Mesenchymal stem cell (in vitro differentiated cells and primary cell): Measurements from ENCODE around the gene UBE2E2.
A peak's percentile ranks its signal among the peaks of the same experiment; 100 is the strongest.

ENCODE experiments used
- DNase-seq: peaks from one replicate; pipeline ENCODE4 v3.0.0-alpha.2; 2013
- H2AFZ ChIP-seq: one replicate; pipeline ENCODE4 v1.6.1; 2013; ENCODE audit warnings: low read depth, mild to moderate bottlenecking, control low read depth, inconsistent platforms, low read length, moderate library complexity
- H2AK5ac ChIP-seq: 2 replicates; pipeline ENCODE4 v1.6.1; 2013; ENCODE audit warnings: low read length, moderate library complexity, mild to moderate bottlenecking, inconsistent platforms; ENCODE audit not compliant: severe bottlenecking
- H2BK120ac ChIP-seq: one replicate; pipeline ENCODE4 v1.6.1; 2013; ENCODE audit warnings: low read depth, mild to moderate bottlenecking, inconsistent platforms, low read length, moderate library complexity
- H2BK12ac ChIP-seq, 2 experiments: one replicate each; pipeline ENCODE4 v1.6.1; 2013; ENCODE audit warnings: inconsistent platforms in 2 of 2, low read length in 2 of 2, mild to moderate bottlenecking in 2 of 2, moderate library complexity in 2 of 2, control low read depth in 1 of 2
- H2BK15ac ChIP-seq: one replicate; pipeline ENCODE4 v1.6.1; 2013; ENCODE audit warnings: mild to moderate bottlenecking, low read depth, inconsistent platforms; ENCODE audit not compliant: poor library complexity, severe bottlenecking
- H2BK5ac ChIP-seq: 2 replicates; pipeline ENCODE4 v1.6.1; 2013; ENCODE audit warnings: low read depth, mild to moderate bottlenecking, low read length, control low read depth, inconsistent platforms; ENCODE audit not compliant: poor library complexity, severe bottlenecking
- H3K14ac ChIP-seq, 2 experiments: one replicate each; pipeline ENCODE4 v1.6.1; 2013; ENCODE audit warnings: inconsistent platforms in 2 of 2, low read length in 2 of 2, control low read depth in 1 of 2, mild to moderate bottlenecking in 1 of 2, moderate library complexity in 1 of 2
- H3K18ac ChIP-seq, 2 experiments: one replicate each; pipeline ENCODE4 v1.6.1; 2013; ENCODE audit warnings: inconsistent platforms in 2 of 2, low read length in 2 of 2, control low read depth in 1 of 2, low read depth in 1 of 2, mild to moderate bottlenecking in 1 of 2
- H3K23ac ChIP-seq, 2 experiments: one replicate each; pipeline ENCODE4 v1.6.1; 2013; ENCODE audit warnings: inconsistent platforms in 2 of 2, low read length in 2 of 2, mild to moderate bottlenecking in 2 of 2, moderate library complexity in 2 of 2, control low read depth in 1 of 2
- H3K27ac ChIP-seq: 2 replicates; pipeline ENCODE4 v1.5.1; 2013; ENCODE audit warnings: mild to moderate bottlenecking, moderate library complexity, low read length, control low read depth, inconsistent platforms; ENCODE audit not compliant: poor library complexity, severe bottlenecking
- H3K27me3 ChIP-seq, 2 experiments: 2 replicates each; pipeline versions ENCODE4 v1.6.1 to v1.7.0; 2013; ENCODE audit warnings: low read length in 2 of 2, mild to moderate bottlenecking in 2 of 2, moderate library complexity in 2 of 2, control low read depth in 1 of 2, inconsistent platforms in 1 of 2; ENCODE audit not compliant: control insufficient read depth in 1 of 2, insufficient read depth in 1 of 2
- H3K36me3 ChIP-seq, 2 experiments: 2 replicates each; pipeline versions ENCODE4 v1.6.1 to v1.7.0; 2013; ENCODE audit warnings: low read length in 2 of 2, control low read depth in 1 of 2, inconsistent platforms in 1 of 2, low read depth in 1 of 2, mild to moderate bottlenecking in 1 of 2; ENCODE audit not compliant: insufficient read depth in 2 of 2, control insufficient read depth in 1 of 2
- H3K4ac ChIP-seq, 2 experiments: one replicate each; pipeline ENCODE4 v1.6.1; 2013; ENCODE audit warnings: inconsistent platforms in 2 of 2, low read length in 2 of 2, mild to moderate bottlenecking in 2 of 2, moderate library complexity in 2 of 2, control low read depth in 1 of 2, low read depth in 1 of 2
- H3K4me1 ChIP-seq: 2 replicates; pipeline ENCODE4 v1.6.1; 2013; ENCODE audit warnings: low read depth, low read length, control low read depth; ENCODE audit not compliant: control insufficient read depth, insufficient read depth
- H3K4me2 ChIP-seq: 2 replicates; pipeline ENCODE4 v1.6.1; 2013; ENCODE audit warnings: low read length, mild to moderate bottlenecking, inconsistent platforms; ENCODE audit not compliant: poor library complexity, severe bottlenecking
- H3K4me3 ChIP-seq, 2 experiments: 2 replicates each; pipeline versions ENCODE4 v1.5.1 to v1.7.0; 2013; ENCODE audit warnings: low read length in 2 of 2, mild to moderate bottlenecking in 2 of 2, control low read depth in 1 of 2, low read depth in 1 of 2; ENCODE audit not compliant: insufficient read depth in 1 of 2
- H3K79me1 ChIP-seq: replicated peaks from 2 replicates; pipeline ENCODE4 v1.6.1; 2013; ENCODE audit warnings: mild to moderate bottlenecking, control low read depth, low read length, inconsistent platforms; ENCODE audit not compliant: poor library complexity, severe bottlenecking
- H3K9ac ChIP-seq: 2 replicates; pipeline ENCODE4 v1.7.0; 2013; ENCODE audit warnings: mild to moderate bottlenecking, low read length, moderate library complexity
- H3K9me3 ChIP-seq: 2 replicates; pipeline ENCODE4 v1.7.0; 2013; ENCODE audit warnings: mild to moderate bottlenecking, low read length; ENCODE audit not compliant: control insufficient read depth
- H4K8ac ChIP-seq: one replicate; pipeline ENCODE4 v1.6.1; 2013; ENCODE audit warnings: inconsistent platforms, mild to moderate bottlenecking, low read length, moderate library complexity
- H4K91ac ChIP-seq: one replicate; pipeline ENCODE4 v1.6.1; 2013; ENCODE audit warnings: mild to moderate bottlenecking, low read length, inconsistent platforms
- WGBS: methylation state at CpG from one replicate; pipeline ENCODE4 v1.1.7; 2013; ENCODE audit warnings: mixed read lengths; 5-methylcytosine and 5-hydroxymethylcytosine counted together

Gene UBE2E2

GRCh38 chr3:23217872-23218554, 14.9 kb downstream of the UBE2E2 start:
- Histone ChIP-seq H3K27ac (peak overlapping the region; percentile 59), H3K4me2 (no peak overlapping the region), H3K18ac (no peak overlapping the region), H3K4me1 (no peaks in the 10 kb centered on the region), H3K36me3 (peaks cover 0 to 4% of the 10 kb centered on the region in 2 experiments), H3K79me1 (peaks cover 13% of the 10 kb centered on the region), H3K9me3 (no peaks in the 10 kb centered on the region), H2BK120ac (no peak overlapping the region), H3K23ac (no peak overlapping the region), H2AK5ac (no peak overlapping the region), H4K91ac (no peak overlapping the region), H2BK15ac (no peak overlapping the region), H4K8ac (no peak overlapping the region), H3K4me3 (no peak overlapping the region), H3K14ac (no peak overlapping the region), H2AFZ (no peak overlapping the region), H3K9ac (no peak overlapping the region), H3K27me3 (no peaks in the 10 kb centered on the region), H3K4ac (no peak overlapping the region), H2BK5ac (no peak overlapping the region), H2BK12ac (no peak overlapping the region)
- 100% methylated on average over 1 of the region's 5 CpGs for WGBS
- DNase-seq = no peak

GRCh38 chr3:23219117-23219516, 16.0 kb downstream of the UBE2E2 start:
- no peak overlapping the region for H2BK5ac ChIP-seq
- no peak overlapping the region for H3K4me3 ChIP-seq
- H4K91ac ChIP-seq = no peak overlapping the region
- H3K18ac ChIP-seq = no peak overlapping the region
- H4K8ac ChIP-seq = no peak overlapping the region
- no peaks in the 10 kb centered on the region for H3K4me1 ChIP-seq
- H2BK12ac ChIP-seq = no peak overlapping the region
- peaks cover 0 to 4% of the 10 kb centered on the region in 2 experiments for H3K36me3 ChIP-seq
- no peak overlapping the region for H2BK120ac ChIP-seq
- no peak overlapping the region for H2AK5ac ChIP-seq
- H2AFZ ChIP-seq = no peak overlapping the region
- peaks cover 5% of the 10 kb centered on the region for H3K9me3 ChIP-seq
- peaks cover 13% of the 10 kb centered on the region for H3K79me1 ChIP-seq
- WGBS = 62% methylated on average over 2 of the region's 2 CpGs
- no peak overlapping the region for H3K4me2 ChIP-seq
- H3K23ac ChIP-seq = no peak overlapping the region
- H3K27ac ChIP-seq = peak overlapping the region; percentile 70
- H3K4ac ChIP-seq = no peak overlapping the region
- no peak overlapping the region for H3K9ac ChIP-seq
- H2BK15ac ChIP-seq = no peak overlapping the region
- DNase-seq = no peak
- no peak overlapping the region for H3K14ac ChIP-seq
- no peaks in the 10 kb centered on the region for H3K27me3 ChIP-seq

- Histone ChIP-seq H3K27ac (no peak overlapping the region), H3K4ac (no peak overlapping the region), H3K18ac (no peak overlapping the region), H3K9me3 (peaks cover 5% of the 10 kb centered on the region), H3K36me3 (peaks cover 0 to 4% of the 10 kb centered on the region in 2 experiments), H3K4me2 (no peak overlapping the region), H3K23ac (no peak overlapping the region), H4K8ac (no peak overlapping the region), H3K79me1 (peaks cover 13% of the 10 kb centered on the region), H4K91ac (no peak overlapping the region), H3K4me3 (no peak overlapping the region), H2BK5ac (no peak overlapping the region), H2BK15ac (no peak overlapping the region), H3K4me1 (no peaks in the 10 kb centered on the region), H2AK5ac (no peak overlapping the region), H2BK12ac (no peak overlapping the region), H2BK120ac (no peak overlapping the region), H3K14ac (no peak overlapping the region), H2AFZ (no peak overlapping the region), H3K27me3 (no peaks in the 10 kb centered on the region), H3K9ac (no peak overlapping the region)
- WGBS = 71% methylated on average over 2 of the region's 2 CpGs
- DNase-seq = no peak
These were observed 16.4 kb downstream of the UBE2E2 start for GRCh38 chr3:23219552-23219951.

- no peak overlapping the region for H3K9ac ChIP-seq
- no peak for DNase-seq
- H3K36me3 ChIP-seq = peaks cover 0 to 4% of the 10 kb centered on the region in 2 experiments
- H3K27me3 ChIP-seq = no peaks in the 10 kb centered on the region
- H2BK15ac ChIP-seq = no peak overlapping the region
- WGBS = 80% methylated on average over 1 of the region's 3 CpGs
- H2BK12ac ChIP-seq = no peak overlapping the region
- no peak overlapping the region for H3K14ac ChIP-seq
- no peaks in the 10 kb centered on the region for H3K4me1 ChIP-seq
- H3K9me3 ChIP-seq = peaks cover 5% of the 10 kb centered on the region
- H3K18ac ChIP-seq = no peak overlapping the region
- peaks cover 14% of the 10 kb centered on the region for H3K79me1 ChIP-seq
- H3K4me3 ChIP-seq = no peak overlapping the region
- H3K4me2 ChIP-seq = no peak overlapping the region
- no peak overlapping the region for H2AFZ ChIP-seq
- H2AK5ac ChIP-seq = no peak overlapping the region
- H3K27ac ChIP-seq = no peak overlapping the region
- H2BK120ac ChIP-seq = no peak overlapping the region
- no peak overlapping the region for H4K91ac ChIP-seq
- no peak overlapping the region for H3K23ac ChIP-seq
- H4K8ac ChIP-seq = no peak overlapping the region
- no peak overlapping the region for H2BK5ac ChIP-seq
- no peak overlapping the region for H3K4ac ChIP-seq
These were observed 18.0 kb downstream of the UBE2E2 start for GRCh38 chr3:23221136-23221535.
